Muscle layer of colon (tissue), 2 donors: ENCODE results near the gene CFAP54.
"Not testable (repeated sequence)": the region's sequence is repeated elsewhere in the genome, so short reads cannot be mapped to it uniquely, and the experiment has no call there.

ENCODE experiments used
- H3K27ac ChIP-seq: one replicate; pipeline ENCODE4 v1.7.0; 2013; ENCODE audit warnings: low read depth, mild to moderate bottlenecking, low read length, moderate library complexity
- H3K27me3 ChIP-seq, 2 donors: one replicate each; pipeline ENCODE4 v1.7.0; 2013; ENCODE audit warnings: low read length in 2 of 2, mild to moderate bottlenecking in 2 of 2; ENCODE audit not compliant: insufficient read depth in 2 of 2, control insufficient read depth in 1 of 2
- H3K36me3 ChIP-seq: one replicate; pipeline ENCODE4 v1.7.0; 2013; ENCODE audit warnings: mild to moderate bottlenecking, low read length; ENCODE audit not compliant: insufficient read depth
- H3K4me1 ChIP-seq: one replicate; pipeline ENCODE4 v1.7.0; 2013; ENCODE audit warnings: mild to moderate bottlenecking, low read length; ENCODE audit not compliant: insufficient read depth
- H3K4me3 ChIP-seq, 2 donors: one replicate each; pipeline ENCODE4 v1.7.0; 2013; ENCODE audit warnings: low read length in 2 of 2, low read depth in 1 of 2, mild to moderate bottlenecking in 1 of 2, moderate library complexity in 1 of 2
- H3K9ac ChIP-seq: one replicate; pipeline ENCODE4 v1.7.0; 2013; ENCODE audit warnings: low read length
- H3K9me3 ChIP-seq: one replicate; pipeline ENCODE4 v1.7.0; 2013; ENCODE audit warnings: mild to moderate bottlenecking, low read length
- donor health status: abdominal sarcoma.
- donor health status: Adenocarcinoma of cecum.

Gene CFAP54

GRCh38 chr12:96711364-96711763 is 222.0 kb downstream of the CFAP54 start:
- Histone ChIP-seq H3K36me3 (no peaks in the 10 kb centered on the region), H3K27ac (no peak overlapping the region), H3K9ac (no peak overlapping the region), H3K9me3 (no peaks in the 10 kb centered on the region), H3K4me3 (no peak overlapping the region), H3K27me3 (no peaks in the 10 kb centered on the region), H3K4me1 (no peaks in the 10 kb centered on the region)

DNA sequence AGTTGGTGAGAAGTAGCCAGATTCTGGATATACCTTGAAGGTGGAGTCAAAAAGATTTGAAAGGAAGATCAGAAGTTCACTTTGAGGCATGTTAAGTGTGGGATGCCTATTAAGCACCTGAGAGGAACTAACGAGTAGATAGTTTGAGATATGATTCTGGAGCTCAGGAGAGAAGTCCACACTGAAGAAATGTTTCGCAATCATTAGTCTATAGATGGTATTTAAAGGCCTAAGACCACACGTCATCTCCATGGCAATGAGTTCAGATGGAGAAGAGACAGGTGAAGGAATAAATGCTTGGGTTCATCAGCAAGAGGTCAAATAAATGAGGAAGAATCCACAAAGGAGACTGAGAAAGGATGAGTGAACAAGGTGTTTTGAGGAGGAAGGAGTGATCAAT is 224.8 kb downstream of the CFAP54 start:
- Histone ChIP-seq H3K36me3 (no peaks in the 10 kb centered on the region), H3K9ac (no peak overlapping the region), H3K27me3 (no peaks in the 10 kb centered on the region), H3K9me3 (no peaks in the 10 kb centered on the region), H3K4me3 (no peak overlapping the region), H3K4me1 (no peaks in the 10 kb centered on the region), H3K27ac (no peak overlapping the region)

- Histone ChIP-seq H3K4me3 (peak overlapping the region in 1 of 2 donors; percentile 61), H3K36me3 (no peaks in the 10 kb centered on the region), H3K27me3 (no peaks in the 10 kb centered on the region), H3K9ac (peak overlapping the region; percentile 33), H3K27ac (no peak overlapping the region), H3K4me1 (no peaks in the 10 kb centered on the region), H3K9me3 (no peaks in the 10 kb centered on the region)
These were observed 230.4 kb downstream of the CFAP54 start for GRCh38 chr12:96719660-96720362.

GRCh38 chr12:96720363-96720705 is 231.0 kb downstream of the CFAP54 start:
- Histone ChIP-seq H3K27me3 (no peaks in the 10 kb centered on the region), H3K4me1 (no peaks in the 10 kb centered on the region), H3K36me3 (no peaks in the 10 kb centered on the region), H3K9ac (peak overlapping the region; percentile 33), H3K9me3 (no peaks in the 10 kb centered on the region), H3K4me3 (peak overlapping the region in 1 of 2 donors; percentile 61), H3K27ac (no peak overlapping the region)

DNA sequence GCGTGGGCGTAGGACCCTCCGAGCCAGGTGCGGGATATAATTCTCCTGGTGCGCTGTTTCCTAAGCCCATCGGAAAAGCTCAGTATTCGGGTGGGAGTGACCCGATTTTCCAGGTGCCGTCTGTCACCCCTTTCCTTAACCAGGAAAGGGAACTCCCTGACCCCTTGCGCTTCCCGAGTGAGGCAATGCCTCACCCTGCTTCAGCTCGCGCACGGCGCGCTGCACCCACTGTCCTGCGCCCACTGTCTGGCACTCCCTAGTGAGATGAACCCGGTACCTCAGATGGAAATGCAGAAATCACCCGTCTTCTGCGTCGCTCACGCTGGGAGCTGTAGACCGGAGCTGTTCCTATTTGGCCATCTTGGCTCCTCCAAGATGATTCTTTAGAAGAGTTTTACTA is 240.1 kb downstream of the CFAP54 start:
- H3K36me3 ChIP-seq, H3K27me3 ChIP-seq, H3K4me1 ChIP-seq, H3K4me3 ChIP-seq, H3K9me3 ChIP-seq, H3K9ac ChIP-seq, H3K27ac ChIP-seq: not testable (repeated sequence)

- H3K27me3 ChIP-seq: no peaks in the 10 kb centered on the region
- no peak overlapping the region for H3K9ac ChIP-seq
- no peaks in the 10 kb centered on the region for H3K36me3 ChIP-seq
- no peaks in the 10 kb centered on the region for H3K4me1 ChIP-seq
- H3K9me3 ChIP-seq: no peaks in the 10 kb centered on the region
- no peak overlapping the region for H3K27ac ChIP-seq
- no peak overlapping the region for H3K4me3 ChIP-seq
These were observed 240.5 kb downstream of the CFAP54 start for GRCh38 chr12:96729886-96730285.

GRCh38 chr12:96743606-96744005 is 254.2 kb downstream of the CFAP54 start:
- Histone ChIP-seq H3K9ac (no peak overlapping the region), H3K36me3 (no peaks in the 10 kb centered on the region), H3K27me3 (no peaks in the 10 kb centered on the region), H3K4me1 (no peaks in the 10 kb centered on the region), H3K9me3 (no peaks in the 10 kb centered on the region), H3K27ac (no peak overlapping the region), H3K4me3 (no peak overlapping the region)

GRCh38 chr12:96749999-96750398 is 260.6 kb downstream of the CFAP54 start:
- no peaks in the 10 kb centered on the region for H3K27me3 ChIP-seq
- no peak overlapping the region for H3K9ac ChIP-seq
- H3K4me3 ChIP-seq: no peak overlapping the region
- no peaks in the 10 kb centered on the region for H3K4me1 ChIP-seq
- H3K36me3 ChIP-seq: no peaks in the 10 kb centered on the region
- no peaks in the 10 kb centered on the region for H3K9me3 ChIP-seq
- no peak overlapping the region for H3K27ac ChIP-seq

- Histone ChIP-seq H3K36me3 (no peaks in the 10 kb centered on the region), H3K27me3 (no peaks in the 10 kb centered on the region), H3K9ac (no peak overlapping the region), H3K9me3 (no peaks in the 10 kb centered on the region), H3K4me1 (no peaks in the 10 kb centered on the region), H3K27ac (no peak overlapping the region), H3K4me3 (no peak overlapping the region)
These were observed 262.2 kb downstream of the CFAP54 start for GRCh38 chr12:96751626-96752025.

DNA sequence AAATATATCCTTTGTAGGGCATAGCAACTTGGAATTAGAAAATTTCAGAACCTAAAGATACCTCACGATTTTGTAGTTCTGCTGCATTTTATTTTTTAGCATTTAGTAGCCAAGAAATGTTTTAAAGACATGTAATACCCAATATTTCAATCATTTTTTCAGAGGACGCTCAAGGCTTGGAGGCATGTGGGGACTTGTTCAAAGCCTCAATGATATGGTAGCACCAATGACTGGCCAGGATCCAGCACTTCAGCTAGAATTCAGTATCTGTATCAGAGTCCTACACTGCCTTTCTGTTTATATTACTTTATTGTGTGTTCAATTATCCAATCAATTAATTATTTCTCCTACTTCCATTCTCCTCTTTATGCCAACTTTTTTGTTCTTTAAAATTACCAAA is 262.8 kb downstream of the CFAP54 start:
- Histone ChIP-seq H3K9ac (no peak overlapping the region), H3K27ac (no peak overlapping the region), H3K4me3 (no peak overlapping the region), H3K9me3 (no peaks in the 10 kb centered on the region), H3K36me3 (no peaks in the 10 kb centered on the region), H3K4me1 (no peaks in the 10 kb centered on the region), H3K27me3 (no peaks in the 10 kb centered on the region)

DNA sequence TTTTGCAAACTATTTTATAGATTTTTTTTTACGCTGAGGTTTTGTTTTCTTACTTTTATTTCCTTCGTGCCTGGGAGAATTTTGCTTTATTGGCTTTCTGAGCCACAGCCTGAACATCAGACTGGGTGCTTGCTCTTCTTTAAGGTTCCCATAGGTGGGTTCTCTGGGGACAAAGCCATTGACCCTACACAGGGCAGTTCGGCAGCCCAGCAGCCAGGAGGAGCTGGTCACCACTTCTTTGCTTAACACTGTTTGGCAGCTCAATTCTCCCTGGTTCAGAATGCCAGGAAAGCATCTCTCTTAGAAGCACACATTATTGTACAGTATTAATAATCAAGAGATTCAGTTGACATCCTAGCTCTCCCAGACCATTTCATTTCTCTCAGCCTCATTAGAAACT is 276.9 kb downstream of the CFAP54 start:
- Histone ChIP-seq H3K27ac (no peak overlapping the region), H3K9ac (no peak overlapping the region), H3K27me3 (no peaks in the 10 kb centered on the region), H3K9me3 (no peaks in the 10 kb centered on the region), H3K4me3 (no peak overlapping the region), H3K36me3 (no peaks in the 10 kb centered on the region), H3K4me1 (no peaks in the 10 kb centered on the region)

DNA sequence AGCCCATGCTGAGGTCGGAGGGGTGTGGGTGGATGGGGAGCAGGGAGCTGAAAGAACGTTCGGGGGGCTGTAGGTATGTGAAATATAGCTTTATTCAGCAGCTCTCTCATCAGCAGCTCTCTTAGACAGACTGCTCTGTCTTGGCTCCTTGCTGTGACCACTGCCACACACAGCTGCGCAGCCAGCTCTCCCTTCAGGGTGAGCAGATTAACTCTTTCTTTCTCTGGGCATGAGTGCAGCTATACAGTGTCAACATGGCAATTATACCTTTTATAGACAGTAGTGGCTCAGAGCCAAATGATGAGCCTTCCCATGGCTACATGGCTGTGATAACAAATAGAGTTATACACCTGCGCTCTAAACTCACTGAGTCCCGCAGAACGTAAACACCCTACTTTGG is 280.0 kb downstream of the CFAP54 start:
- Histone ChIP-seq H3K4me1 (no peaks in the 10 kb centered on the region), H3K27ac (no peak overlapping the region), H3K27me3 (no peaks in the 10 kb centered on the region), H3K36me3 (no peaks in the 10 kb centered on the region), H3K4me3 (no peak overlapping the region), H3K9me3 (no peaks in the 10 kb centered on the region), H3K9ac (no peak overlapping the region)
